ENCODE measurements around the gene CNTN5. TPM values are rescaled to one million over a fixed set of nuclear protein-coding genes. Genes with fewer than 3 reads are reported as not detected.

CNTN5 gene
- total and polyA plus RNA-seq, 2 donors, result 0.07 to 0.14 TPM

DNA sequence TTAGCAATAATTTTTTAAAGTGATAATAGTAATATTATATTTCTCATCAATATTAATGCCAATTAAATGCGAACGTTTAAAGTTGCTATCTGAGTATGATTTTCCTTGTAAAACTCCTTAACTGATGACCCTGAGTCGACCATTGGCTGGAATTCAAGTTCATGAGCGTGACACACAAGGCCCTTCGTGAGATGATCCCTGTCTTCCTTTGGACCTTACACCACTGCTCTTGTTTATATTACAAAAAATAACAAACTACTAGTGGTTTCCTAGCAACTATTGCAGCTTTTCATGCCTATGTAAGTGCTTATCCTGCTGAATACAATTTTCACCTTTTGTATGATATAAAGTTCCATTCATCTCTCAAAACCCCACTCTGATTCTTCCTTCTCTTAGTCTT is 752.9 kb downstream of the CNTN5 start:
- DNase-seq (ENCODE audit: low read depth in 6 of 9, low spot score in 9 of 9), result no peak
- WGBS, result 77% methylated on average over 5 of the region's 5 CpGs

GRCh38 chr11:99781074-99781473 is 760.3 kb downstream of the CNTN5 start:
- Histone ChIP-seq H3K27me3 (ENCODE audit: control insufficient read depth in 2 of 2, insufficient read depth in 1 of 2, low read length in 1 of 2) (no peaks in the 10 kb centered on the region), H3K9me3 (ENCODE audit: control insufficient read depth in 2 of 2, insufficient read depth in 1 of 2, low read length in 1 of 2) (no peaks in the 10 kb centered on the region), H3K36me3 (ENCODE audit: control insufficient read depth in 2 of 2, insufficient read depth in 2 of 2, low read length in 1 of 2) (no peaks in the 10 kb centered on the region), H3K4me3 (ENCODE audit: low read length in 2 of 2) (no peak overlapping the region), H3K4me1 (ENCODE audit: control insufficient read depth in 2 of 2, insufficient read depth in 2 of 2, low read length in 2 of 2) (no peaks in the 10 kb centered on the region), H3K27ac (ENCODE audit: low read depth in 1 of 2, low read length in 1 of 2) (no peak overlapping the region)
- DNase-seq (ENCODE audit: low read depth in 6 of 9, low spot score in 9 of 9), result no peak

More for the DNA sequence above, 752.9 kb downstream of the CNTN5 start:
- H3K4me1 ChIP-seq (ENCODE audit: control insufficient read depth in 2 of 2, insufficient read depth in 2 of 2, low read length in 2 of 2), result no peaks in the 10 kb centered on the region
- H3K36me3 ChIP-seq (ENCODE audit: control insufficient read depth in 2 of 2, insufficient read depth in 2 of 2, low read length in 1 of 2), result no peaks in the 10 kb centered on the region
- H3K27me3 ChIP-seq (ENCODE audit: control insufficient read depth in 2 of 2, insufficient read depth in 1 of 2, low read length in 1 of 2), result no peaks in the 10 kb centered on the region
- H3K4me3 ChIP-seq (ENCODE audit: low read length in 2 of 2), result no peak overlapping the region
- H3K9me3 ChIP-seq (ENCODE audit: control insufficient read depth in 2 of 2, insufficient read depth in 1 of 2, low read length in 1 of 2), result no peaks in the 10 kb centered on the region
- H3K27ac ChIP-seq (ENCODE audit: low read depth in 1 of 2, low read length in 1 of 2), result no peak overlapping the region

GRCh38 chr11:99791354-99791753 is 770.6 kb downstream of the CNTN5 start:
- WGBS, result 59% methylated on average over 2 of the region's 2 CpGs
- DNase-seq (ENCODE audit: low read depth in 6 of 9, low spot score in 9 of 9), result no peak
- H3K27me3 ChIP-seq (ENCODE audit: control insufficient read depth in 2 of 2, insufficient read depth in 1 of 2, low read length in 1 of 2), result no peaks in the 10 kb centered on the region
- H3K4me1 ChIP-seq (ENCODE audit: control insufficient read depth in 2 of 2, insufficient read depth in 2 of 2, low read length in 2 of 2), result no peaks in the 10 kb centered on the region
- H3K36me3 ChIP-seq (ENCODE audit: control insufficient read depth in 2 of 2, insufficient read depth in 2 of 2, low read length in 1 of 2), result no peaks in the 10 kb centered on the region
- no peak overlapping the region for H3K27ac ChIP-seq (ENCODE audit: low read depth in 1 of 2, low read length in 1 of 2)
- no peak overlapping the region for H3K4me3 ChIP-seq (ENCODE audit: low read length in 2 of 2)
- no peaks in the 10 kb centered on the region for H3K9me3 ChIP-seq (ENCODE audit: control insufficient read depth in 2 of 2, insufficient read depth in 1 of 2, low read length in 1 of 2)

DNA sequence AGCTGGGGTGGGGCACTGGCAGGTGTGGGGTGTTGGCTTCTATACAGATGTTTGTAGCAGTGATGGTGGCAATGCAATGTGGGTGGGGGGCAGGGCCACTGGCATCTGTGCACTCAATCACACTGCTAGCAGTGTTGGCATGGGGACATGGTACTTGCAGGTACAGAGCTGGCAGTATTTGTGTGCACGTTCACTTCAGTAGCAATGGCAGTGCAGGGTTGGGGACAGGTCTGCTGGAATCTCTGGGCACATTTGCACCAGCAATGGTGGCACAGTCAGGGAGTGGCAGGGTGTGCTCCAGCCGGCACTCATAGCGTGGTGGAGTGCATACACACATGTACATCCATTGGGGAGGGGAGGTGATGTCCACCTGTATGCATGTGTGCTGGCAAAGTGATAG is 775.2 kb downstream of the CNTN5 start:
- no peaks in the 10 kb centered on the region for H3K27me3 ChIP-seq (ENCODE audit: control insufficient read depth in 2 of 2, insufficient read depth in 1 of 2, low read length in 1 of 2)
- WGBS, result 94% methylated on average over 3 of the region's 3 CpGs
- H3K27ac ChIP-seq (ENCODE audit: low read depth in 1 of 2, low read length in 1 of 2), result no peak overlapping the region
- H3K4me3 ChIP-seq (ENCODE audit: low read length in 2 of 2), result no peak overlapping the region
- H3K9me3 ChIP-seq (ENCODE audit: control insufficient read depth in 2 of 2, insufficient read depth in 1 of 2, low read length in 1 of 2), result no peaks in the 10 kb centered on the region
- H3K36me3 ChIP-seq (ENCODE audit: control insufficient read depth in 2 of 2, insufficient read depth in 2 of 2, low read length in 1 of 2), result no peaks in the 10 kb centered on the region
- H3K4me1 ChIP-seq (ENCODE audit: control insufficient read depth in 2 of 2, insufficient read depth in 2 of 2, low read length in 2 of 2), result no peaks in the 10 kb centered on the region
- DNase-seq (ENCODE audit: low read depth in 6 of 9, low spot score in 9 of 9), result no peak

- H3K36me3 ChIP-seq (ENCODE audit: control insufficient read depth in 2 of 2, insufficient read depth in 2 of 2, low read length in 1 of 2), result no peaks in the 10 kb centered on the region
- WGBS, result 97% methylated on average over 3 of the region's 3 CpGs
- no peak overlapping the region for H3K4me3 ChIP-seq (ENCODE audit: low read length in 2 of 2)
- H3K27me3 ChIP-seq (ENCODE audit: control insufficient read depth in 2 of 2, insufficient read depth in 1 of 2, low read length in 1 of 2), result no peaks in the 10 kb centered on the region
- H3K4me1 ChIP-seq (ENCODE audit: control insufficient read depth in 2 of 2, insufficient read depth in 2 of 2, low read length in 2 of 2), result no peaks in the 10 kb centered on the region
- no peak for DNase-seq (ENCODE audit: low read depth in 6 of 9, low spot score in 9 of 9)
- peaks cover 0 to 4% of the 10 kb centered on the region in 2 donors for H3K9me3 ChIP-seq (ENCODE audit: control insufficient read depth in 2 of 2, insufficient read depth in 1 of 2, low read length in 1 of 2)
- H3K27ac ChIP-seq (ENCODE audit: low read depth in 1 of 2, low read length in 1 of 2), result no peak overlapping the region
These were observed 782.8 kb downstream of the CNTN5 start for GRCh38 chr11:99803501-99803900.

GRCh38 chr11:99812516-99812915 is 791.8 kb downstream of the CNTN5 start:
- Histone ChIP-seq H3K27ac (ENCODE audit: low read depth in 1 of 2, low read length in 1 of 2) (no peak overlapping the region), H3K27me3 (ENCODE audit: control insufficient read depth in 2 of 2, insufficient read depth in 1 of 2, low read length in 1 of 2) (no peaks in the 10 kb centered on the region), H3K4me1 (ENCODE audit: control insufficient read depth in 2 of 2, insufficient read depth in 2 of 2, low read length in 2 of 2) (no peaks in the 10 kb centered on the region), H3K9me3 (ENCODE audit: control insufficient read depth in 2 of 2, insufficient read depth in 1 of 2, low read length in 1 of 2) (no peaks in the 10 kb centered on the region), H3K4me3 (ENCODE audit: low read length in 2 of 2) (no peak overlapping the region), H3K36me3 (ENCODE audit: control insufficient read depth in 2 of 2, insufficient read depth in 2 of 2, low read length in 1 of 2) (no peaks in the 10 kb centered on the region)
- WGBS, result 95% methylated on average over 6 of the region's 6 CpGs
- no peak for DNase-seq (ENCODE audit: low read depth in 6 of 9, low spot score in 9 of 9)

DNA sequence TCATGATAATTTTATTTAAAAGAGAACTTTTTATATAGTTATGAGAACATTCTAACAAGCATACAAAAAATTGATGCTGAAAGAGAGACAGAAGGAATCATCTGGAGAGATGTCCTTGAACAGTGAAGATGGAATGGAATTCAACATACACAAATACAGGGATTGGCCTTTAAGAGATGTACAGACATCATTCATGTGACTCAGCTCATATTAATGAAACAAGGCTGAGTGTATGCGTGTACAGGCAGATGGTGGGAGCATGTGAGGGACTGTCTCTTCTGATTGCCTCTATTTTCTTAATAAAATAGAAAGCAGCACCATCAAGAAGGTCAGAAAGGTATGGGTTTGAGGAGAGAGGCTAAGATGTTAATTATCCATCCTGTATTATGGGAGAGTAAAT is 793.3 kb downstream of the CNTN5 start:
- H3K27ac ChIP-seq (ENCODE audit: low read depth in 1 of 2, low read length in 1 of 2), result no peak overlapping the region
- H3K36me3 ChIP-seq (ENCODE audit: control insufficient read depth in 2 of 2, insufficient read depth in 2 of 2, low read length in 1 of 2), result no peaks in the 10 kb centered on the region
- no peaks in the 10 kb centered on the region for H3K4me1 ChIP-seq (ENCODE audit: control insufficient read depth in 2 of 2, insufficient read depth in 2 of 2, low read length in 2 of 2)
- no peaks in the 10 kb centered on the region for H3K27me3 ChIP-seq (ENCODE audit: control insufficient read depth in 2 of 2, insufficient read depth in 1 of 2, low read length in 1 of 2)
- H3K4me3 ChIP-seq (ENCODE audit: low read length in 2 of 2), result no peak overlapping the region
- WGBS, result 86% methylated on average over 1 of the region's 1 CpG
- no peak for DNase-seq (ENCODE audit: low read depth in 6 of 9, low spot score in 9 of 9)
- H3K9me3 ChIP-seq (ENCODE audit: control insufficient read depth in 2 of 2, insufficient read depth in 1 of 2, low read length in 1 of 2), result no peaks in the 10 kb centered on the region

- H3K36me3 ChIP-seq (ENCODE audit: control insufficient read depth in 2 of 2, insufficient read depth in 2 of 2, low read length in 1 of 2), result no peaks in the 10 kb centered on the region
- WGBS, result 83% methylated on average over 5 of the region's 5 CpGs
- no peak overlapping the region for H3K27ac ChIP-seq (ENCODE audit: low read depth in 1 of 2, low read length in 1 of 2)
- no peaks in the 10 kb centered on the region for H3K4me1 ChIP-seq (ENCODE audit: control insufficient read depth in 2 of 2, insufficient read depth in 2 of 2, low read length in 2 of 2)
- no peaks in the 10 kb centered on the region for H3K27me3 ChIP-seq (ENCODE audit: control insufficient read depth in 2 of 2, insufficient read depth in 1 of 2, low read length in 1 of 2)
- H3K9me3 ChIP-seq (ENCODE audit: control insufficient read depth in 2 of 2, insufficient read depth in 1 of 2, low read length in 1 of 2), result no peaks in the 10 kb centered on the region
- DNase-seq (ENCODE audit: low read depth in 6 of 9, low spot score in 9 of 9), result no peak
- no peak overlapping the region for H3K4me3 ChIP-seq (ENCODE audit: low read length in 2 of 2)
These were observed 794.0 kb downstream of the CNTN5 start for GRCh38 chr11:99814738-99815137.

DNA sequence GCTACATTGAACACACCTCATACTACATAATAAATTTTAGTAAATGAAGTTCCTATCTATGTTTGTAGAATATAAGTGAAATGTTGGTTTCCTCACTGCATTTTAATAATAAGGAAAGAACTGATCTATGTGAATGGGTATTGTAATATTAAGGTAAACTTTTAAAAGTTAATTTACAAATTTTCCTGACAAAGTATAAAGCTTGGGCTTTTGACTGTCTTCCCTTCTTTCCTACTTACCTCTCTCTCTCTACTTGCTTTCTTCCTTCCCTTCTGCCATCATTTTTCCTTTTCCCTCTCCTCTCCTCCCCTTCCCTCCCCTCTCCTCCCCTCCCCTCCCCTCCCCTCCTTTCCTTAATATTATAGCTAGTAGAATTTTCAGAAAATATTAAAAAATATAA is 798.2 kb downstream of the CNTN5 start:
- H3K9me3 ChIP-seq (ENCODE audit: control insufficient read depth in 2 of 2, insufficient read depth in 1 of 2, low read length in 1 of 2), result no peaks in the 10 kb centered on the region
- no peaks in the 10 kb centered on the region for H3K4me1 ChIP-seq (ENCODE audit: control insufficient read depth in 2 of 2, insufficient read depth in 2 of 2, low read length in 2 of 2)
- no peak overlapping the region for H3K4me3 ChIP-seq (ENCODE audit: low read length in 2 of 2)
- no peak overlapping the region for H3K27ac ChIP-seq (ENCODE audit: low read depth in 1 of 2, low read length in 1 of 2)
- H3K27me3 ChIP-seq (ENCODE audit: control insufficient read depth in 2 of 2, insufficient read depth in 1 of 2, low read length in 1 of 2), result no peaks in the 10 kb centered on the region
- H3K36me3 ChIP-seq (ENCODE audit: control insufficient read depth in 2 of 2, insufficient read depth in 2 of 2, low read length in 1 of 2), result no peaks in the 10 kb centered on the region
- no peak for DNase-seq (ENCODE audit: low read depth in 6 of 9, low spot score in 9 of 9)

Data from thymus (tissue), 11 donors.